ENCODE data around the gene CHAD. TPM values are rescaled to one million over a fixed set of nuclear protein-coding genes. Genes with fewer than 3 reads are reported as not detected.

The CHAD gene
- total and polyA plus RNA-seq, 2 experiments from 2014 or later: not detected

DNA sequence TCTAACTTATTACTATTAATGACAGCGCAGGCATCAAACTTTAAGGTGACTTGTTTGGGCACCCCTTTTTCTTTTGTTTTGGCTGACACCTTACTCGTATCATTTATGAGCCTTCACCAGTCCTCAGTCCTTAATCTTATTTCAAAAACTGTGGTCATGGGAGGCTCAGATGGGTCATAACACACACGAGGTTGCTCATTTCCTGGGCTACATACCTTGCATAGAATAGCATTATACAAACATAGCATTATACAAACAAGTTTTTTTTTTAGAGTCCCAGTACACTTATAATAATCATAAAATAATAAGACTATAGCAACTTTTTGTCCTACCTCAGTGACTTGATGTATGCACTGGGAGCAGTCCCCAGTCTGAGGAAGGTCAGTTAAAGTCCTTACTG lies 53.9 kb downstream of the CHAD start:
- no peaks in the 10 kb centered on the region for H3K9me3 ChIP-seq (ENCODE audit: low read depth)
- DNase-seq: peak; percentile 8
- no peak overlapping the region for H3K4me3 ChIP-seq
- no peak overlapping the region for H3K9ac ChIP-seq
- TF ChIP-seq EZH2phosphoT487 (IDR thresholded peaks at IDR 0.05; ENCODE audit: insufficient read depth, low read depth) (no peak), EZH2 (IDR thresholded peaks at IDR 0.05; ENCODE audit: insufficient read depth, poor library complexity, severe bottlenecking) (no peak)
- H3K36me3 ChIP-seq (ENCODE audit: low read depth): no peaks in the 10 kb centered on the region
- WGBS, 2 experiments (ENCODE audit: low coverage in 1 of 2, low lambda C conversion rate in 2 of 2, missing lambda C conversion rate in 2 of 2): 55 to 59% methylated on average over 3 of the region's 3 CpGs
- H2AFZ ChIP-seq: no peak overlapping the region
- H3K4me2 ChIP-seq (ENCODE audit: unreplicated experiment): no peak overlapping the region
- no peak overlapping the region for H3K27ac ChIP-seq
- no peaks in the 10 kb centered on the region; the same call in 1 of the 2 replicates for H3K27me3 ChIP-seq (replicated peaks; ENCODE audit: insufficient read depth)
- in situ Hi-C loops (cut with MboI): no loop called here
- no peaks in the 10 kb centered on the region for H3K9me2 ChIP-seq (ENCODE audit: insufficient read depth)
- H3K4me1 ChIP-seq (ENCODE audit: insufficient read depth): no peaks in the 10 kb centered on the region
- H3K79me2 ChIP-seq (ENCODE audit: insufficient read depth): no peaks in the 10 kb centered on the region
- no peaks in the 10 kb centered on the region for H3F3A ChIP-seq (ENCODE audit: insufficient read depth)
- no peaks in the 10 kb centered on the region for H4K20me1 ChIP-seq (ENCODE audit: insufficient read depth)

Other genes with a start within 250 kb of the CHAD start
- 0.32 TPM in 1 of 2 replicates, not detected in the other for gene TMEM92, start 194.4 kb downstream of the CHAD start, total RNA-seq (2014; rRNA removed; shearing (Covaris generic))
- gene TMEM92, start 194.4 kb downstream of the CHAD start, polyA plus RNA-seq (2016; fragmentation: Nextera tagmentation; extraction: Ambion mirVana): 0.61 TPM in 1 of 2 replicates, not detected in the other
- 43.6 and 70.1 TPM in 2 replicates for gene XYLT2, start 122.8 kb downstream of the CHAD start, total RNA-seq (2014; rRNA removed; shearing (Covaris generic))
- gene XYLT2, start 122.8 kb downstream of the CHAD start, polyA plus RNA-seq (2016; fragmentation: Nextera tagmentation; extraction: Ambion mirVana): 25.3 and 27.3 TPM in 2 replicates
- gene MRPL27, start 95.7 kb downstream of the CHAD start, total RNA-seq (2014; rRNA removed; shearing (Covaris generic)): 49.3 and 57.9 TPM in 2 replicates
- 115 and 120 TPM in 2 replicates for gene MRPL27, start 95.7 kb downstream of the CHAD start, polyA plus RNA-seq (2016; fragmentation: Nextera tagmentation; extraction: Ambion mirVana)
- 1.1 and 4.3 TPM in 2 replicates for gene EME1, start 95.7 kb downstream of the CHAD start, total RNA-seq (2014; rRNA removed; shearing (Covaris generic))
- gene EME1, start 95.7 kb downstream of the CHAD start, polyA plus RNA-seq (2016; fragmentation: Nextera tagmentation; extraction: Ambion mirVana): 3.8 and 4.1 TPM in 2 replicates
- 144 and 164 TPM in 2 replicates for gene LRRC59, start 71.4 kb downstream of the CHAD start, total RNA-seq (2014; rRNA removed; shearing (Covaris generic))
- 110 and 111 TPM in 2 replicates for gene LRRC59, start 71.4 kb downstream of the CHAD start, polyA plus RNA-seq (2016; fragmentation: Nextera tagmentation; extraction: Ambion mirVana)
- 8.6 and 18.7 TPM in 2 replicates for gene ACSF2, start 42.7 kb downstream of the CHAD start, total RNA-seq (2014; rRNA removed; shearing (Covaris generic))
- gene ACSF2, start 42.7 kb downstream of the CHAD start, polyA plus RNA-seq (2016; fragmentation: Nextera tagmentation; extraction: Ambion mirVana): 3.2 and 3.7 TPM in 2 replicates
- gene RSAD1, start 10.0 kb upstream of the CHAD start, total RNA-seq (2014; rRNA removed; shearing (Covaris generic)): 19.3 and 19.8 TPM in 2 replicates
- 22.4 and 23.9 TPM in 2 replicates for gene RSAD1, start 10.0 kb upstream of the CHAD start, polyA plus RNA-seq (2016; fragmentation: Nextera tagmentation; extraction: Ambion mirVana)
- gene MYCBPAP, start 39.6 kb upstream of the CHAD start, total RNA-seq (2014; rRNA removed; shearing (Covaris generic)): 0.32 and 0.89 TPM in 2 replicates
- gene MYCBPAP, start 39.6 kb upstream of the CHAD start, polyA plus RNA-seq (2016; fragmentation: Nextera tagmentation; extraction: Ambion mirVana): 0.79 and 1.4 TPM in 2 replicates
- gene EPN3, start 63.9 kb upstream of the CHAD start, total RNA-seq (2014; rRNA removed; shearing (Covaris generic)): not detected in 2 replicates
- gene EPN3, start 63.9 kb upstream of the CHAD start, polyA plus RNA-seq (2016; fragmentation: Nextera tagmentation; extraction: Ambion mirVana): 0.13 TPM in 1 of 2 replicates, not detected in the other
- gene SPATA20, start 78.3 kb upstream of the CHAD start, total RNA-seq (2014; rRNA removed; shearing (Covaris generic)): 146 TPM in 2 replicates
- 89.9 and 91.2 TPM in 2 replicates for gene SPATA20, start 78.3 kb upstream of the CHAD start, polyA plus RNA-seq (2016; fragmentation: Nextera tagmentation; extraction: Ambion mirVana)
- 0.13 and 0.97 TPM in 2 replicates for gene CACNA1G, start 91.8 kb upstream of the CHAD start, total RNA-seq (2014; rRNA removed; shearing (Covaris generic))
- 0.06 and 0.16 TPM in 2 replicates for gene CACNA1G, start 91.8 kb upstream of the CHAD start, polyA plus RNA-seq (2016; fragmentation: Nextera tagmentation; extraction: Ambion mirVana)
- 28.3 and 32.0 TPM in 2 replicates for gene ABCC3, start 166.0 kb upstream of the CHAD start, total RNA-seq (2014; rRNA removed; shearing (Covaris generic))
- 35.0 and 38.5 TPM in 2 replicates for gene ABCC3, start 166.0 kb upstream of the CHAD start, polyA plus RNA-seq (2016; fragmentation: Nextera tagmentation; extraction: Ambion mirVana)
- 35.5 and 36.5 TPM in 2 replicates for gene ANKRD40, start 239.0 kb upstream of the CHAD start, total RNA-seq (2014; rRNA removed; shearing (Covaris generic))
- 20.1 and 20.2 TPM in 2 replicates for gene ANKRD40, start 239.0 kb upstream of the CHAD start, polyA plus RNA-seq (2016; fragmentation: Nextera tagmentation; extraction: Ambion mirVana)